CD14-positive monocyte (primary cell): ENCODE results near the gene TASOR2. TPM values are rescaled to one million over a fixed set of nuclear protein-coding genes. Genes with fewer than 3 reads are reported as not detected.

Experiments used
- DNase-seq, 3 donors: peaks; one replicate each; pipeline ENCODE4 v3.0.0-alpha.2; 2011 to 2022
- H2AFZ ChIP-seq: 2 replicates; pipeline ENCODE4 v1.6.0; 2012; ENCODE audit warnings: mild to moderate bottlenecking, low read depth, low read length, inconsistent platforms; ENCODE audit not compliant: insufficient read depth, poor library complexity, severe bottlenecking
- H3K27ac ChIP-seq, 2 donors: 1 replicate in 1 of 2; 2 replicates in 1 of 2; pipeline ENCODE4 v1.5.1; 2012 to 2013; ENCODE audit warnings: low read length in 2 of 2, control low read depth in 1 of 2, inconsistent platforms in 1 of 2, low read depth in 1 of 2, mild to moderate bottlenecking in 1 of 2
- H3K27me3 ChIP-seq, 2 donors: one replicate each; pipeline versions ENCODE4 v1.6.0 to v1.6.1; 2011 to 2013; ENCODE audit warnings: low read length in 2 of 2; ENCODE audit not compliant: control insufficient read depth in 2 of 2, insufficient read depth in 2 of 2
- H3K36me3 ChIP-seq, 2 donors: replicated peaks in 1 of 2; 1 replicate in 1 of 2; 2 replicates in 1 of 2; pipeline versions ENCODE4 v1.5.1 to v1.6.1; 2012 to 2013; ENCODE audit warnings: low read length in 2 of 2, control low read depth in 1 of 2, inconsistent platforms in 1 of 2, mild to moderate bottlenecking in 1 of 2; ENCODE audit not compliant: insufficient read depth in 2 of 2, control insufficient read depth in 1 of 2
- H3K4me1 ChIP-seq, 2 donors: 1 replicate in 1 of 2; 2 replicates in 1 of 2; pipeline versions ENCODE4 v1.5.1 to v1.6.1; 2012 to 2013; ENCODE audit warnings: low read length in 2 of 2, control low read depth in 1 of 2, inconsistent platforms in 1 of 2, mild to moderate bottlenecking in 1 of 2, moderate library complexity in 1 of 2; ENCODE audit not compliant: insufficient read depth in 2 of 2, control insufficient read depth in 1 of 2
- H3K4me2 ChIP-seq: replicated peaks from 2 replicates; pipeline ENCODE3; 2012; ENCODE audit warnings: low read length, moderate library complexity, mild to moderate bottlenecking; ENCODE audit not compliant: poor library complexity, severe bottlenecking; ENCODE audit errors: extremely low read depth
- H3K4me3 ChIP-seq, 3 experiments: fragments of 200-600 bp in 1 of 3; sonication (generic) in 1 of 3; replicated peaks in 1 of 3; 1 replicate in 2 of 3; 2 replicates in 1 of 3; pipeline ENCODE4 v1.5.1; 2011 to 2013; ENCODE audit warnings: low read length in 3 of 3, mild to moderate bottlenecking in 3 of 3, control low read depth in 2 of 3, low read depth in 2 of 3, inconsistent platforms in 1 of 3, moderate library complexity in 1 of 3
- H3K79me2 ChIP-seq: 2 replicates; pipeline ENCODE4 v1.6.0; 2012; ENCODE audit warnings: mild to moderate bottlenecking, control low read depth, inconsistent platforms, low read length, moderate library complexity; ENCODE audit not compliant: insufficient read depth
- H3K9ac ChIP-seq: 2 replicates; pipeline ENCODE4 v1.6.0; 2017; ENCODE audit warnings: low read length, mild to moderate bottlenecking; ENCODE audit not compliant: insufficient read depth, poor library complexity, severe bottlenecking
- H3K9me3 ChIP-seq, 2 donors: replicated peaks in 1 of 2; 1 replicate in 1 of 2; 2 replicates in 1 of 2; pipeline versions ENCODE4 v1.5.1 to v1.6.1; 2012 to 2013; ENCODE audit warnings: low read length in 2 of 2, control low read depth in 1 of 2; ENCODE audit not compliant: control insufficient read depth in 1 of 2, insufficient read depth in 1 of 2
- H4K20me1 ChIP-seq: 2 replicates; pipeline ENCODE4 v1.6.0; 2012; ENCODE audit warnings: mild to moderate bottlenecking, low read length, control low read depth, moderate library complexity; ENCODE audit not compliant: insufficient read depth
- H3K27ac Mint-ChIP-seq, 7 donors: one replicate each; pipeline ENCODE4 v1.8.0; 2020; ENCODE audit warnings: mild to moderate bottlenecking in 7 of 7, mixed read lengths in 7 of 7, moderate library complexity in 6 of 7, inconsistent platforms in 2 of 7
- H3K27me3 Mint-ChIP-seq, 3 donors: one replicate each; pipeline ENCODE4 v1.8.0; 2021 to 2022; ENCODE audit warnings: low read depth in 3 of 3, mild to moderate bottlenecking in 3 of 3, mixed read lengths in 3 of 3, moderate library complexity in 3 of 3, inconsistent platforms in 1 of 3
- H3K36me3 Mint-ChIP-seq, 2 donors: one replicate each; pipeline ENCODE4 v1.8.0; 2020; ENCODE audit warnings: mixed read lengths in 2 of 2, inconsistent platforms in 1 of 2, mild to moderate bottlenecking in 1 of 2
- H3K4me1 Mint-ChIP-seq: one replicate; pipeline ENCODE4 v1.8.0; 2020; ENCODE audit warnings: mild to moderate bottlenecking, mixed read lengths
- H3K4me3 Mint-ChIP-seq, 2 donors: one replicate each; pipeline ENCODE4 v1.8.0; 2020; ENCODE audit warnings: mild to moderate bottlenecking in 2 of 2, mixed read lengths in 2 of 2, moderate library complexity in 1 of 2
- H3K9me3 Mint-ChIP-seq, 7 donors: one replicate each; pipeline ENCODE4 v1.8.0; 2020 to 2022; ENCODE audit warnings: mixed read lengths in 7 of 7, mild to moderate bottlenecking in 6 of 7, moderate library complexity in 6 of 7, inconsistent platforms in 2 of 7
- WGBS: methylation state at CpG from one replicate; pipeline ENCODE4 v1.1.5; 2013; ENCODE audit warnings: missing lambda C conversion rate; ENCODE audit not compliant: insufficient coverage; 5-methylcytosine and 5-hydroxymethylcytosine counted together
- intact Hi-C, 2 donors: fragments of 100-400 bp; cut with micrococcal nuclease; formaldehyde crosslinking; loops; one replicate each; pipeline versions ENCODE4 v1.15.0 to v1.15.1; 2023
- polyA plus RNA-seq, 3 donors: library from polyadenylated mRNA; depleted of rRNA in 1 of 3; unstranded in 2 of 3; stranded (reverse) in 1 of 3; fragments of 300-500 nt in 2 of 3; fragments of >200 nt in 1 of 3; fragmentation: Illumina TruSeq in 2 of 3; gene quantifications; 1 replicate in 2 of 3; 2 replicates in 1 of 3; pipeline ENCODE4 v1.2.3, GENCODE V29; 2012 to 2021
- TF ChIP-seq, protein P1 (sequence below): fragments of 200-600 bp; IDR thresholded peaks from one replicate; pipeline ENCODE4 v1.8.0; 2022; ENCODE audit warnings: antibody characterized with exemption, mild to moderate bottlenecking

The TASOR2 gene
- polyA plus RNA-seq, 3 donors, result 3.2 to 12.3 (median 9.5) TPM

DNA sequence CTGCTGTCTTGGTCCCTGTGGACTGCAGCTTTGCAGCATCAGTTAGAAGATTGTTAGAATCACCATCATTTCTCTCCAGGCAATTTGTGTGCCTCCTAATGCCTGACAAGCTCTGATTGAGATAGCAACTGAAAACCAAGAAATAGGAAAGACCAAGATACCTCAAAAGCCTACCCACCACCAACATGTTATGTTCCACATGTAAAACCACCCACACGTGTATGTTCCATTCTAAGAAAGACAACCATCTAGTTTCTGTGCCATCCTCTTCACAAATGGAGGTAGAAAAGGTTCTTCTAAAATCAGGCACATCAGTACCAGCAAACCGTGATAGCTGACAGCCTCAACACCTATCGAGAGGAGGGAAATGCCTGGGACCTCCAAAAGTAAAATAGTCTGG, 46.9 kb downstream of the TASOR2 start:
- Histone ChIP-seq H3K27me3 (no peaks in the 10 kb centered on the region), H3K79me2 (no peaks in the 10 kb centered on the region), H3K36me3 (peaks cover 72 to 81% of the 10 kb centered on the region in 2 donors), H3K9me3 (no peaks in the 10 kb centered on the region), H3K4me1 (no peaks in the 10 kb centered on the region), H3K27ac (no peak overlapping the region), H3K9ac (no peak overlapping the region), H2AFZ (no peak overlapping the region), H3K4me2 (no peak overlapping the region), H4K20me1 (peaks cover 4% of the 10 kb centered on the region), H3K4me3 (no peak overlapping the region)
- WGBS, result no CpG with 5 or more reads among the region's 3 CpGs
- H3K36me3 Mint-ChIP-seq, result peaks cover 66 to 87% of the 10 kb centered on the region in 2 donors
- intact Hi-C loops, result no loop called here
- peaks cover 3% of the 10 kb centered on the region for H3K4me1 Mint-ChIP-seq
- TF ChIP-seq, protein P1, sequence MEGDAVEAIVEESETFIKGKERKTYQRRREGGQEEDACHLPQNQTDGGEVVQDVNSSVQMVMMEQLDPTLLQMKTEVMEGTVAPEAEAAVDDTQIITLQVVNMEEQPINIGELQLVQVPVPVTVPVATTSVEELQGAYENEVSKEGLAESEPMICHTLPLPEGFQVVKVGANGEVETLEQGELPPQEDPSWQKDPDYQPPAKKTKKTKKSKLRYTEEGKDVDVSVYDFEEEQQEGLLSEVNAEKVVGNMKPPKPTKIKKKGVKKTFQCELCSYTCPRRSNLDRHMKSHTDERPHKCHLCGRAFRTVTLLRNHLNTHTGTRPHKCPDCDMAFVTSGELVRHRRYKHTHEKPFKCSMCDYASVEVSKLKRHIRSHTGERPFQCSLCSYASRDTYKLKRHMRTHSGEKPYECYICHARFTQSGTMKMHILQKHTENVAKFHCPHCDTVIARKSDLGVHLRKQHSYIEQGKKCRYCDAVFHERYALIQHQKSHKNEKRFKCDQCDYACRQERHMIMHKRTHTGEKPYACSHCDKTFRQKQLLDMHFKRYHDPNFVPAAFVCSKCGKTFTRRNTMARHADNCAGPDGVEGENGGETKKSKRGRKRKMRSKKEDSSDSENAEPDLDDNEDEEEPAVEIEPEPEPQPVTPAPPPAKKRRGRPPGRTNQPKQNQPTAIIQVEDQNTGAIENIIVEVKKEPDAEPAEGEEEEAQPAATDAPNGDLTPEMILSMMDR, result no peak
- DNase-seq, result no peak
- H3K4me3 Mint-ChIP-seq, result no peak overlapping the region
- peak overlapping the region in 1 of 7 donors; percentile 32 for H3K27ac Mint-ChIP-seq
- H3K9me3 Mint-ChIP-seq, result no peaks in the 10 kb centered on the region
- H3K27me3 Mint-ChIP-seq, result no peaks in the 10 kb centered on the region

DNA sequence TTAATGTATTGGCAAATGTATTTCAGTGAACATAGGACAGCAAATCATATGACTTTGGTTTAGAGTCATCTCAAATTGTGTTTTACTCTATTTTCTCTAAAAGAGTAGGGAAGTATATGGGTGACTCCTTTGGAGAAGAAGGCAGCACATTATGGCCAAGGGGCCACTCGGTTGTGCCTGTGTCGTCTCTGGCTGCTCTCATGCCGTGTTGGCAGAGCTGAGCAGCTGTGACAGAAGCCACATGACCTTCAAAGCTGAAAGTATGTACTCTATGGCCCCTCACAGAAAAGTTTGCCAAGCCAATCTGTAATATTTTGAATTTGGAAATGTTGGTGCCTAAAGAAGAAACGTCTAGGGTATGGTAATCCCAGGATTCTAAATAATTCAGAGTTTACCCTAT, 47.5 kb downstream of the TASOR2 start:
- Histone ChIP-seq H3K4me3 (no peak overlapping the region), H3K9ac (no peak overlapping the region), H3K79me2 (no peaks in the 10 kb centered on the region), H3K27me3 (no peaks in the 10 kb centered on the region), H3K4me1 (no peaks in the 10 kb centered on the region), H3K36me3 (peaks cover 72 to 78% of the 10 kb centered on the region in 2 donors), H3K27ac (no peak overlapping the region), H3K4me2 (no peak overlapping the region), H3K9me3 (no peaks in the 10 kb centered on the region), H2AFZ (no peak overlapping the region), H4K20me1 (peaks cover 4% of the 10 kb centered on the region)
- Mint-ChIP-seq H3K27me3 (no peaks in the 10 kb centered on the region), H3K4me1 (peaks cover 3% of the 10 kb centered on the region), H3K27ac (peak overlapping the region in 1 of 7 donors; percentile 37), H3K4me3 (no peak overlapping the region), H3K9me3 (no peaks in the 10 kb centered on the region), H3K36me3 (peaks cover 64 to 87% of the 10 kb centered on the region in 2 donors)
- TF ChIP-seq, protein P1, result no peak
- WGBS, result 95% methylated on average over 4 of the region's 4 CpGs
- intact Hi-C loops, result no loop called here
- DNase-seq, result no peak

Other genes starting within 250 kb of the TASOR2 start
- gene CALML5, start 185.3 kb upstream of the TASOR2 start, polyA plus RNA-seq, result not detected
- not detected for gene CALML3, start 159.9 kb upstream of the TASOR2 start, polyA plus RNA-seq
- gene ASB13, start 18.2 kb upstream of the TASOR2 start, polyA plus RNA-seq, result 10 to 100 TPM; 13.3 to 44.1 (median 37.8) TPM
- 100 to 1,000 TPM; 100 to 320 (median 316) TPM for gene GDI2, start 128.6 kb downstream of the TASOR2 start, polyA plus RNA-seq
- 1 to 10 TPM; 1.4 to 2.9 (median 2.1) TPM for gene ANKRD16, start 205.1 kb downstream of the TASOR2 start, polyA plus RNA-seq
- 10 to 100 TPM; 33.9 to 73.3 (median 48.3) TPM for gene FBH1, start 205.4 kb downstream of the TASOR2 start, polyA plus RNA-seq